ENCODE data around the gene CCL5. TPM values are rescaled to one million over a fixed set of nuclear protein-coding genes. Genes with fewer than 3 reads are reported as not detected.

CCL5 gene
- total RNA-seq, 1 experiment from 2014 or later, result 0.34 TPM

GRCh38 chr17:35914354-35914753 lies 34.2 kb upstream of the CCL5 start:
- ChIA-PET POLR2A (no interaction called here), CTCF (no interaction called here), RAD21 (ENCODE audit: low non-redundant PET in 1 of 2, low total read pairs in 2 of 2, uncharacterized antibody in 2 of 2, unreplicated experiment in 2 of 2) (no interaction called here)
- Histone ChIP-seq H3K79me2 (ENCODE audit: insufficient read depth, low read length) (no peaks in the 10 kb centered on the region), H3K4me2 (ENCODE audit: low read length) (no peak overlapping the region), H2AFZ (ENCODE audit: low read depth, low read length, poor library complexity, severe bottlenecking) (no peak overlapping the region), H3K27ac (ENCODE audit: low read depth, low read length) (no peak overlapping the region), H3K9me3 (ENCODE audit: control insufficient read depth in 1 of 2, insufficient read depth in 1 of 2, low read depth in 1 of 2, low read length in 2 of 2) (no peaks in the 10 kb centered on the region), H4K20me1 (ENCODE audit: insufficient read depth) (no peaks in the 10 kb centered on the region), H3K4me1 (ENCODE audit: control insufficient read depth in 1 of 2, insufficient read depth in 2 of 2, low read length in 2 of 2) (no peaks in the 10 kb centered on the region), H3K36me3 (ENCODE audit: control insufficient read depth in 1 of 2, insufficient read depth in 2 of 2, low read length in 2 of 2) (no peaks in the 10 kb centered on the region), H3K4me3 (replicated peaks in 1 of 2; ENCODE audit: low read depth in 1 of 2, low read length in 2 of 2) (no peak overlapping the region), H3K9me2 (ENCODE audit: insufficient read depth) (no peaks in the 10 kb centered on the region), H3K27me3 (ENCODE audit: insufficient read depth, low read length) (no peaks in the 10 kb centered on the region), H3K9ac (ENCODE audit: low read length) (no peak overlapping the region)
- no peak for TF ChIP-seq REST (IDR thresholded peaks at IDR 0.05; ENCODE audit: low read depth)
- TF ChIP-seq RAD21 (IDR thresholded peaks at IDR 0.05; ENCODE audit: low read depth), result no peak
- no peak for TF ChIP-seq SP1 (IDR thresholded peaks at IDR 0.05; ENCODE audit: low read depth)
- TF ChIP-seq JUND (IDR thresholded peaks at IDR 0.05), result no peak
- TF ChIP-seq CTCF (IDR thresholded peaks at IDR 0.05 in 2 of 3, conservative IDR thresholded peaks at IDR 0.05 in 1 of 3; ENCODE audit: borderline replicate concordance in 1 of 3, insufficient read depth in 1 of 3, low read depth in 2 of 3, low read length in 2 of 3), result no peak
- TF ChIP-seq EZH2 (IDR thresholded peaks at IDR 0.05), result no peak
- no peak for TF ChIP-seq SRF (IDR thresholded peaks at IDR 0.05; ENCODE audit: low read depth)
- no peak for TF ChIP-seq FOSL1 (IDR thresholded peaks at IDR 0.05; ENCODE audit: low read depth)
- no TSS peak for BruUV-seq (replicated peaks)
- DNase-seq (ENCODE audit: low read depth, low spot score) (no peak), ATAC-seq (no peak)
- intact Hi-C loops (cut with micrococcal nuclease), result no loop called here

All from HCT116 (cell line).